Measurements from ENCODE around the gene ABCF1.

ABCF1 gene

GRCh38 chr6:30560930-30561329, 10.3 kb upstream of the ABCF1 start:
- DNase-seq, result no peak

- DNase-seq, result no peak
These were observed 8.5 kb upstream of the ABCF1 start for GRCh38 chr6:30562470-30563425.

GRCh38 chr6:30564114-30564513, 7.1 kb upstream of the ABCF1 start:
- no peak for DNase-seq

GRCh38 chr6:30565772-30566171, 5.5 kb upstream of the ABCF1 start:
- DNase-seq, result no peak

- no peak for DNase-seq
These were observed 3.0 kb upstream of the ABCF1 start for GRCh38 chr6:30568245-30568644.

- DNase-seq, result no peak
These were observed 979 bp upstream of the ABCF1 start for GRCh38 chr6:30570263-30570662.

- DNase-seq, result no peak
These were observed 535 bp upstream of the ABCF1 start for GRCh38 chr6:30570740-30571074.

- DNase-seq, result no peak
These were observed 480 bp downstream of the ABCF1 start for GRCh38 chr6:30571762-30572082.

GRCh38 chr6:30572148-30572547, 906 bp downstream of the ABCF1 start:
- no peak for DNase-seq

- DNase-seq, result no peak
These were observed 1.9 kb downstream of the ABCF1 start for GRCh38 chr6:30573113-30573512.

- DNase-seq, result no peak
These were observed 6.8 kb downstream of the ABCF1 start for GRCh38 chr6:30578051-30578450.

GRCh38 chr6:30583921-30584320, 12.7 kb downstream of the ABCF1 start:
- no peak for DNase-seq

GRCh38 chr6:30589754-30590358, 18.6 kb downstream of the ABCF1 start:
- DNase-seq, result no peak

GRCh38 chr6:30590509-30590908, 19.3 kb downstream of the ABCF1 start:
- DNase-seq, result no peak

- DNase-seq, result no peak
These were observed 19.8 kb downstream of the ABCF1 start for GRCh38 chr6:30591008-30591407.

GRCh38 chr6:30592287-30592686, 21.0 kb downstream of the ABCF1 start:
- no peak for DNase-seq

GRCh38 chr6:30597315-30598144, 26.3 kb downstream of the ABCF1 start:
- peak; percentile 58 for DNase-seq

- DNase-seq, result no peak
These were observed 27.8 kb downstream of the ABCF1 start for GRCh38 chr6:30598912-30599624.

- no peak for DNase-seq
These were observed 28.5 kb downstream of the ABCF1 start for GRCh38 chr6:30599625-30600324.

- DNase-seq, result no peak
These were observed 29.3 kb downstream of the ABCF1 start for GRCh38 chr6:30600451-30600961.

- DNase-seq, result no peak
These were observed 30.2 kb downstream of the ABCF1 start for GRCh38 chr6:30601436-30601814.

Measured in NCI-H2227 treated with DMSO at 0.1 percent for 48 hours (cell line).